Renal cortical epithelial cell (primary cell): ENCODE measurements around the gene CCND2. TPM values are rescaled to one million over a fixed set of nuclear protein-coding genes. Genes with fewer than 3 reads are reported as not detected.

ENCODE experiments used
- DNase-seq: peaks from one replicate; pipeline ENCODE4 v3.0.0-alpha.2; 2011; ENCODE audit warnings: low read depth
- total RNA-seq: library from RNA; depleted of rRNA; stranded (reverse); fragments of >200 nt; gene quantifications from 2 replicates; pipeline ENCODE4 v1.2.3, GENCODE V29; 2014

The CCND2 gene
- total RNA-seq, 1 donor from 2014 or later, result 91.3 TPM

- DNase-seq, result peak; percentile 71
Observed at GRCh38 chr12:4276524-4277204, 3.1 kb downstream of the CCND2 start.

- DNase-seq, result no peak
Observed at GRCh38 chr12:4277205-4277543, 3.6 kb downstream of the CCND2 start.

DNA sequence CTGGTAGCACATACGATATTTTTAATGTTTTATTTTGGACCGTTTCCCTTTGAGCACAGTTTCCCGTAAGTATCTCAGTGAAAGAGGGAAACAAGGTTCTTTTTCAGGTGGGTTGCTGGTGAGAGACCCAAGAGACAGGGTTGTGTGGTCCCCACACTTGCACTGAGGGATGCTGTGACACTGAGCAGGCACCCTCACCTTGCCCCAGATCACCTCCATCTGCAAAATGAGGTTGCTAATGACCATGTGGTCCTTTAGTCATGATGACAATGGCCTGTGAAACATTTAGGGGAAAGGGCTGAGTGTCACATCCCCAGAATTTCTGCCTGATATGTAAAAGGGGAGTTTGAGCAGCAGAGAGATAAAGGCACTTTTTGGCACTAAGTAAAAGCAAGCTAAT lies 4.3 kb downstream of the CCND2 start:
- no peak for DNase-seq

GRCh38 chr12:4278329-4279197 lies 5.0 kb downstream of the CCND2 start:
- no peak for DNase-seq

DNA sequence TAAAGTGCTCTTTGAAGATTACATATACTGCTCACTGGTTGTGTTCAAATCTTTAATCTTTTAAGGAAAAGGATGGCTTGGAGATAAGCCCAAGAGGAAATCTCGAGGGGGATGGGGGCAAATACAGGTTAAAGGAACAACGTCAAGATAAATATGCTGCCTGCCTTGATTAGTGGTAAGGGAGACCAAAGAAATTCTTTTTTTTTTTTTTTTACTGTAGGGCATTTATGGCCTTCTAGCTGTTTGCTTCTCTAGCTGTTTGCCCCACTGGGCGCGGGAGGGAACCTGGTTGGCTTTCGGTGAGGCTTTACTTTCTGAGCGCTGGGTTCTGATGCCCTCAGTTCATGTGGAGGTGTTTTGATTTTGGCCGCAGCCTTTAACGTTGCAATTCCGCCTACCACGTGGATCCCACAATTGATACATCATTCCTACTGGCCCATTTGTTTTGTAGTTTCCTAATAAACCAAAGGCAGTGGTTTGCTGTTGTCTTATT lies 5.7 kb downstream of the CCND2 start:
- no peak for DNase-seq

DNA sequence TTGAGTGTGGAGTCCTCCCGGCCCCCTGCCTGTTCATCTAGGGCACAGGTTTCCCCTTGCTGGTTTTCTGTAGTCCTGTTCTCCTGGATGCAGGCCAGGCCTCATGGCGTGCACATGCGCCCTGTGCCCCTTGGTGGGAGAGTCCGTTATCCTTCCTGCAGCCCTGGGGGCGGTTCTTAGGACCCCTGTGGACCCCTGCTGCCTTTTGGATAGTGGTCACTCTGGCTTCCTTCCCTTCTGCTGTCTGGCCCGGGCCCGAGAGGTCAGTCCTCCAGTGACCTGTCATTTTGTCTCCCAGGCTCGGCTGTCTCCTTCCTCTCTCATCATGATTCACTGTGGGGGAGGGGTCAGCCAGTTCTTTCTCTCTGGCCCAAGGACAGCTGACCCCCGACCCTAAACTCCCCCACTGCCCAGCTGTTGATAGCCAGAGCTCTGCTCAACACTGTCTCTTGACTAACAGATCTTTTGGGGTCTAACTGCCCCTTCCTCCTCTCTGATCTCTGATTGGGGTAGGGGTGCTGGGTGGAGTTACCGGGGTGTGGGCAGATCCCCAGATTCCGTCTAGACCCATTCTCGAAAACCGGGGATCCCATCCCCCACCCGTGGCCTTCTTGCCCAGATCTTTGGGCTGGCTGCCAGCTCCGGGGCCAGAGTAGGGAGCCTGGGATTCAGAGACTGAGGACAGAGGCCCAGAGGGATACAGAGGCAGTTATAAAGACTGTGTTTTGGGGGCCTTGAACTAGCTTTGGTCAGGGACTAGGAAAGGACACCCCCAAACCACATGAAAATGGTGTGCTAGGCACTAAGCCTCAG lies 7.0 kb downstream of the CCND2 start:
- DNase-seq, result no peak

- DNase-seq, result no peak
Observed at GRCh38 chr12:4281173-4281654, 7.7 kb downstream of the CCND2 start.

DNA sequence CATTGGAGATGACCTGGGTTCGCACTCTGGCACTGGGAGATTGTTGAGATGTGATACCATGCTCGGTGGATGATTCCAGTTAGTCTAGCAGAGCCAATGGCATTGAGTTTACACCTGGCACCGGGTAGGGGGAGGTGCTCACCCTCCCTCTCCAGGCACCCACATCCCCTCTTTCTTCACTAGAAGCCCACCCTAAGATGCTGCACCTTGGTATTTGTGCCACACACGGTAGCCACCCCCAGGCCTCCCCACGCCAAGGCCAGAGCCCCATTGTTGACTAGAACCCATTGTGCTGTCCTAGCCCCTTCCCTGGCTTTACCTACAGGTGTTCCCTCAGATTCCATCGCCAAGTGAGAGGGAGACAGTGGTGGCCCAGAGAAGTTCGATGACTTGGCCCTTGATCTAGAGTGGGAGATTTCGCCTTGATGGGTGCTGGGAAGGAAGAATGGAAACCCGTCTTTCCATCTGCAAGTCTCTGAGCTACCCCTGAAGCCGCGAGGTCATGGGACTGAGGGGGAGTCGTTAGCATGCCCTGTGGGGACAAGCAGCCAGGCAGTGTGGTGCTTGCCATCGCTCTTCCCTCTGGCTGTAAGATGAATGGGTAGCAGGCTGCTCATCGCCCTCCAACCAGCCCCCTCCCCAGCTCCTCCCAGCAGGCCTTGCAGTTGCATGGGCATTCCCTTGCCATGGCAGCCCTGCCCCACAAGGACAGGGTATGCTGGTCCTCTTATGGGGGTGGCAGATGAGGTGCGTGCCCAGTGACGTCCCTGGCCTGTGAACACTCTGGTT lies 8.7 kb downstream of the CCND2 start:
- DNase-seq, result no peak

- no peak for DNase-seq
Observed at GRCh38 chr12:4282892-4283511, 9.4 kb downstream of the CCND2 start.

- no peak for DNase-seq
Observed at GRCh38 chr12:4283512-4284255, 10.1 kb downstream of the CCND2 start.

DNA sequence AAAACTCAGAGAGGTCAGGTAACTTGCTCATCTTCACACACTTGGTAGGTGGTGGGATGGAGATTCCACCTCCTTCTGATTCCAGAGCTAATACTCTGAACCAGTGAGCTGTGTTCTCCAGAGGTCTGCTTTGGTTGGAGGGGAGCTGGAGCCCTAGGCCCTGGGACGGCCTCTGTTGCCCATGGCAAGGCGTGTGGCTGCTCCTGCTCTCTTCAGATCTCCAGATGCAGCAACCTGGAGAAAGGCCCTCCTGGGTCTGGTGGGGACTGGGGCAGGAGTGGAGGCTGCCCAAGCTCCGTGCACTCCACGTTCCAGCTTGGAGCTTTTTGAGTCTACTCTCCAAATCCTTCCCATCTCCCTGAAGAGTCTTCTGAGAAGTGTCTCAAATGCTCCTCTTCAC lies 10.7 kb downstream of the CCND2 start:
- no peak for DNase-seq

GRCh38 chr12:4285070-4285469 lies 11.5 kb downstream of the CCND2 start:
- no peak for DNase-seq

- DNase-seq, result no peak
Observed at GRCh38 chr12:4286228-4286627, 12.7 kb downstream of the CCND2 start.

GRCh38 chr12:4286771-4287317 lies 13.3 kb downstream of the CCND2 start:
- DNase-seq, result no peak

GRCh38 chr12:4287325-4288211 lies 14.0 kb downstream of the CCND2 start:
- peak; percentile 46 for DNase-seq

DNA sequence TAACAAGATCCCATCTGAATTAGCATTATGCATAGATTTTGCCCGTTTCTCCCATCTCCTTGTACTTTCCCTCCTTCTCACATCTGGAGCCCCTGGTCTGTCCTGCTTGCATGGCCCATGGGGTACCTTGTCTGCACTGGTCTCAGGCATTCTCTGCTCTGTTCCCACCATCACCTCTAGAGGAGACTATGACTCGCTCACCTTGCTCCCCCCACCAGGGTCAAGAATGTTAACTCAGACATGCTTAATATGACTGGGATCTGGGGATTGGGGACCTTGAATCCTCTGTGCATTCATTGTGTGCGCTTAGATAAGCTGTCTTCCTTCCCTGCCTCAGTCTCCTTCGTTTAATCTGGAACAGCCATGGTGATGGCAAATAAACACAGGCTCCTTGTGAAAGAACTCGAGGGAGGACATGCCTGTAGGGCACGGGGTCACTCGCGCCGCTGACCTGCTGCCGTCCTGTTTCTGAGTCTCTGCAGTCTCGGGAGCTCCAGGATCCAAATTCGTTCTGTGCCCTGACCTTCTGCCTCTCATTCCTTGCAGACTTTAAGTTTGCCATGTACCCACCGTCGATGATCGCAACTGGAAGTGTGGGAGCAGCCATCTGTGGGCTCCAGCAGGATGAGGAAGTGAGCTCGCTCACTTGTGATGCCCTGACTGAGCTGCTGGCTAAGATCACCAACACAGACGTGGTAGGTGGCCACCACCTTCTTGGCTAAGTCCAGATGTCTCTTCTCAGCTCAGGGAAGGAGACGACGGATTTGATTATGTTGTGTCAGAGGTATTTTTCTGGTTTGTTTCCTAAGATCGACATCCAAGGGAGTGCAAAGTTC lies 15.0 kb downstream of the CCND2 start:
- DNase-seq, result no peak

DNA sequence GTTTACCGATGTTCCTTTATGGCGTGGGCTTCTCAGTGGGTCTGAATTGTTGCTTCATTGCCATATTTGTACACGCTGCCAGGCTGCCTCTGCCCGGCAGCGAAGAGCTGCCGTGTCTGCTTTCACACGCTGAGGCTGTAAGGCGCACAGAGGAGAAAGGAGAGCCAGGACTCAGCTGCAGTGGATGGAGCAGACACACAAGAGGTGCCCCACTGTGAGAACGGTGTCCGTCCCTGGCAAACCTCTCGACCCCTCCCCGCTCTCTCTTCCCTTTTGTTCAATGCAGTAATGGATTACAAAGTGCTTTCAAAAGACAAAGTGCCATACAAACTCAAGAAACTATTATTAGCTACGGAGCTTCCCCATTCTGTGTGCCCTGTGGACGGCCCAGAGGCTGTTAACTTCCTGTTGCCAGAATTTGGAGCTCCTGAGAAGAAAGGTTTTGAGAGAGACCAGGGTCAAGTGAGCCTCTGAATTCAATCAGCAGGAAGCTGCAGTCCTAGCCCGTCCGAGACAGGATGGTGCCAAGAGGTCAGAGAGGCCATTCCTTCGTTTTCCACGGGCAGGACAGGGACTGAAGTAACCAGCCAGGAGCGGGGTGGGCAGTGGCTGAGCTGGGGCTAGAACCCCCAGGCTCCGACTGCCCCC lies 15.8 kb downstream of the CCND2 start:
- no peak for DNase-seq
